Erythroblast (primary cell): ENCODE measurements around the gene TMEM139.

ENCODE experiments used
- GATA1 ChIP-seq: IDR thresholded peaks from 2 replicates; pipeline ENCODE4 v1.6.1; 2011; ENCODE audit warnings: low read depth, mild to moderate bottlenecking, control low read depth, low read length, moderate library complexity
- POLR2A ChIP-seq: IDR thresholded peaks from 2 replicates; pipeline ENCODE4 v1.6.1; 2011; ENCODE audit warnings: mild to moderate bottlenecking, low read length

GRCh38 chr7:143337216-143337615 is 52.5 kb downstream of the TMEM139 start:
- TF ChIP-seq POLR2A (no peak), GATA1 (no peak)
